AG04450 (cell line): Measurements from ENCODE around the gene MAPK10. TPM values are rescaled to one million over a fixed set of nuclear protein-coding genes. Genes with fewer than 3 reads are reported as not detected.

ENCODE experiments used
- CTCF ChIA-PET: fragments of 300-600, 350-600 bp; formaldehyde crosslinking; extraction: SDS; loops from one replicate; lab custom pipeline; 2022; ENCODE audit warnings: antibody characterized with exemption, inconsistent platforms; lab: Charles Lee
- POLR2A ChIA-PET: fragments of 350-600 bp; formaldehyde crosslinking; extraction: SDS; loops from one replicate; lab custom pipeline; 2021; ENCODE audit warnings: antibody characterized with exemption, inconsistent platforms; lab: Yijun Ruan, JAX
- DNase-seq: peaks from one replicate; pipeline ENCODE4 v3.0.0-alpha.2; 2011; ENCODE audit warnings: low read depth, low spot score
- H3K27ac ChIP-seq: one replicate; pipeline ENCODE4 v1.5.1; 2012; ENCODE audit warnings: low read depth, low read length, control low read depth
- H3K27me3 ChIP-seq: one replicate; pipeline ENCODE4 v1.6.0; 2012; ENCODE audit warnings: low read length; ENCODE audit not compliant: control insufficient read depth, insufficient read depth
- H3K4me3 ChIP-seq: 2 replicates; pipeline ENCODE4 v1.5.1; 2011; ENCODE audit warnings: mild to moderate bottlenecking, low read depth, low read length, control low read depth
- H3K9me3 ChIP-seq: 2 replicates; pipeline ENCODE4 v1.5.1; 2012; ENCODE audit warnings: low read length; ENCODE audit not compliant: control insufficient read depth, insufficient read depth
- CTCF ChIP-seq: IDR thresholded peaks from 2 replicates; pipeline ENCODE4 v1.5.1; 2011; ENCODE audit warnings: low read depth, low read length, control low read depth, inconsistent platforms
- polyA plus RNA-seq: library from polyadenylated mRNA; depleted of rRNA; stranded (reverse); fragments of >200 nt; gene quantifications from 2 replicates; pipeline ENCODE4 v1.2.3, GENCODE V29; 2011

MAPK10 gene
- polyA plus RNA-seq, 1 experiment: 16.3 TPM

DNA sequence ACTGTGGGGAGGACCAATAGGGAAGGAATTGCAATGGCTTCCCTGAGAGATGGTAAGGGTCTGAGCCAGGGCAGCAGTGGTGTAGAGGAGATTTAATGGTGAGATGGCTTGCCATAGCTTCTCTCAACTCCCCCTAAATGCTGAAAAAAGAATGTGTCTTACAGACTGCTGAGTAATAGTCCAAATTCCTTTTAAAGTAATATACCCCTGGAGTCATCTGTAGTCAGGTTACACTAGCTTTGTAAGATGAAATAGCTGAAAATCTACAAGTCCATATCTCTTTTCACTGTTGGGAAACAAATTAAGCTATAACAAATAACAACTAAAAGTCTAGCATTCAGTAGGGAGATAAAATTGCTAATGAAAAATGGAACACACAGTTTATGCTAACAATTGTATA lies 33.5 kb downstream of the MAPK10 start:
- no peaks in the 10 kb centered on the region for H3K27me3 ChIP-seq
- no peak overlapping the region for H3K4me3 ChIP-seq
- ChIA-PET CTCF (no interaction called here), POLR2A (no interaction called here)
- H3K9me3 ChIP-seq: no peaks in the 10 kb centered on the region
- no peak for DNase-seq
- H3K27ac ChIP-seq: no peak overlapping the region
- TF ChIP-seq CTCF: no peak

DNA sequence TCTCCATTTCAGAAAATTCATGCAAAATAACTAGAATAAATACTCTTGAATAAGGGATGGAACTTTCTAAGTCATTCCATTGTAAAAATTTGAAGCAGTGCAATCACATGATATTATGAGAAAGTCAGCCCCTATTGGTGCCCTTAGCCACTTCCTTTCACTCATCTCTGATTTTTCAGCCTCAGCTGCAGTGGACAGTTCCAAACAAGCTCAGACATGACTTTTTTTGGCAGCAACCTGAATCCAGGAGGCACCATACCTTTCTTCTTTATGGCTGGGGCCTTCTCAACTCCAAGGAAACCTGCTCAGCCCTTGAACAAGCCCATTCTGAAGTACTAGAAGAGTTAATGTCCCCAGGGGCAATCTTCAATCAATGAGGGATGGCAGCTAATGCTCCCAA lies 40.5 kb downstream of the MAPK10 start:
- Histone ChIP-seq H3K27ac (no peak overlapping the region), H3K9me3 (no peaks in the 10 kb centered on the region), H3K4me3 (no peak overlapping the region), H3K27me3 (no peaks in the 10 kb centered on the region)
- DNase-seq: no peak
- CTCF ChIA-PET: no interaction called here
- POLR2A ChIA-PET: no interaction called here
- no peak for TF ChIP-seq CTCF

GRCh38 chr4:86315579-86315978 lies 44.3 kb downstream of the MAPK10 start:
- ChIA-PET POLR2A (no interaction called here), CTCF (no interaction called here)
- Histone ChIP-seq H3K9me3 (no peaks in the 10 kb centered on the region), H3K27me3 (no peaks in the 10 kb centered on the region), H3K4me3 (no peak overlapping the region), H3K27ac (no peak overlapping the region)
- no peak for TF ChIP-seq CTCF
- DNase-seq: no peak

- ChIA-PET POLR2A (no interaction called here), CTCF (no interaction called here)
- Histone ChIP-seq H3K27me3 (no peaks in the 10 kb centered on the region), H3K9me3 (no peaks in the 10 kb centered on the region), H3K27ac (no peak overlapping the region), H3K4me3 (no peak overlapping the region)
- no peak for DNase-seq
- no peak for TF ChIP-seq CTCF
These were observed 46.2 kb downstream of the MAPK10 start for GRCh38 chr4:86313656-86314055.

GRCh38 chr4:86307432-86307831 lies 52.4 kb downstream of the MAPK10 start:
- H3K9me3 ChIP-seq: no peaks in the 10 kb centered on the region
- DNase-seq: no peak
- H3K27me3 ChIP-seq: no peaks in the 10 kb centered on the region
- ChIA-PET CTCF (no interaction called here), POLR2A (no interaction called here)
- no peak for TF ChIP-seq CTCF
- no peak overlapping the region for H3K27ac ChIP-seq
- no peak overlapping the region for H3K4me3 ChIP-seq
